HepG2 (cell line): ENCODE data around the gene PLEKHA8. TPM values are rescaled to one million over a fixed set of nuclear protein-coding genes. Genes with fewer than 3 reads are reported as not detected.

ENCODE experiments used
- ATAC-seq: fragments of 200-7000 bp; cut with Tn5 transposase; 3 replicates; pipeline ENCODE4 v1.9.1; 2020; ENCODE audit warnings: mild to moderate bottlenecking, moderate library complexity
- BruUV-seq: library from RNA; stranded (reverse); fragments of 400-500 nt; replicated peaks from 2 replicates; lab custom pipeline; 2021; lab: Mats Ljungman, UMichigan
- CTCF ChIA-PET: fragments of 300-600 bp; formaldehyde crosslinking; extraction: SDS; loops from one replicate; lab custom pipeline; 2021; ENCODE audit warnings: low total read pairs, inconsistent platforms, low intra/inter-chr PET ratio; lab: Yijun Ruan, JAX
- POLR2A ChIA-PET: fragments of 350-600 bp; sonication (Branson Sonifier 250); formaldehyde crosslinking; loops from one replicate; lab custom pipeline; 2020; ENCODE audit warnings: antibody characterized with exemption, inconsistent platforms; lab: Yijun Ruan, JAX
- DNase-seq: peaks from one replicate; pipeline ENCODE4 v3.0.0-alpha.2; 2015; ENCODE audit warnings: low spot score
- FAIRE-seq: peaks from 3 replicates; lab custom pipeline; 2011; peaks lifted over from hg19 to GRCh38; lab: Jason Lieb, UNC
- H2AFZ ChIP-seq: one replicate; pipeline ENCODE4 v1.6.1; 2011; ENCODE audit warnings: low read length, inconsistent platforms
- H3K27ac ChIP-seq: fragments of 300-600 bp; 3 replicates; pipeline ENCODE4 v1.8.0; 2011; ENCODE audit warnings: mixed run types, mild to moderate bottlenecking, mixed read lengths, low read length, inconsistent platforms; ENCODE audit not compliant: insufficient read depth; ENCODE audit errors: extremely low read length
- H3K27me3 ChIP-seq, 2 experiments: fragments of 200-600 bp in 1 of 2; 2 replicates in 1 of 2; 3 replicates in 1 of 2; pipeline versions ENCODE4 v1.6.0 to v1.8.0; 2011; ENCODE audit warnings: low read length in 2 of 2, mild to moderate bottlenecking in 2 of 2, moderate library complexity in 2 of 2, inconsistent platforms in 1 of 2; ENCODE audit not compliant: insufficient read depth in 2 of 2, control insufficient read depth in 1 of 2
- H3K36me3 ChIP-seq, 2 experiments: fragments of 200-600 bp in 1 of 2; replicated peaks in 1 of 2; 2 replicates in 1 of 2; 3 replicates in 1 of 2; pipeline versions ENCODE4 v1.5.1 to v1.8.0; 2011; ENCODE audit warnings: low read length in 2 of 2, inconsistent platforms in 1 of 2; ENCODE audit not compliant: insufficient read depth in 2 of 2, control insufficient read depth in 1 of 2
- H3K4me1 ChIP-seq: 2 replicates; pipeline ENCODE4 v1.5.1; 2012; ENCODE audit warnings: low read length, inconsistent platforms; ENCODE audit not compliant: insufficient read depth
- H3K4me2 ChIP-seq: 2 replicates; pipeline ENCODE4 v1.6.0; 2011; ENCODE audit warnings: low read depth, low read length, inconsistent platforms
- H3K4me3 ChIP-seq, 3 experiments: fragments of 200-600 bp in 1 of 3; sonication (generic), shearing (Covaris generic) in 1 of 3; replicated peaks in 1 of 3; 2 replicates each; pipeline ENCODE4 v1.5.1; 2011 to 2016; ENCODE audit warnings: low read length in 3 of 3, inconsistent platforms in 2 of 3, low read depth in 2 of 3, mild to moderate bottlenecking in 2 of 3, control low read depth in 1 of 3, mixed read lengths in 1 of 3; ENCODE audit not compliant: insufficient read depth in 1 of 3
- H3K79me2 ChIP-seq: one replicate; pipeline ENCODE4 v1.6.1; 2011; ENCODE audit warnings: low read length, inconsistent platforms; ENCODE audit not compliant: insufficient read depth
- H3K9ac ChIP-seq: 2 replicates; pipeline ENCODE4 v1.6.0; 2011; ENCODE audit warnings: mild to moderate bottlenecking, low read depth, low read length, inconsistent platforms; ENCODE audit not compliant: insufficient read depth
- H3K9me3 ChIP-seq: 2 replicates; pipeline ENCODE4 v1.5.1; 2012; ENCODE audit warnings: mild to moderate bottlenecking, low read length
- H4K20me1 ChIP-seq: 2 replicates; pipeline ENCODE4 v1.6.0; 2011; ENCODE audit warnings: inconsistent platforms, mild to moderate bottlenecking, low read length, moderate library complexity; ENCODE audit not compliant: insufficient read depth
- ATF6 ChIP-seq: sonication (generic); formaldehyde crosslinking; conservative IDR thresholded peaks from 2 replicates; pipeline ENCODE4 v1.4.0; 2020; ENCODE audit warnings: missing genetic modification reagents
- EED ChIP-seq: sonication (generic); formaldehyde crosslinking; IDR thresholded peaks from 2 replicates; pipeline ENCODE4 v1.5.0; 2020; ENCODE audit warnings: mild to moderate bottlenecking, missing genetic modification reagents
- IRF2 ChIP-seq: IDR thresholded peaks from 2 replicates; pipeline ENCODE4 v1.6.1; 2018; ENCODE audit warnings: missing genetic modification reagents, missing compliant biosample characterization
- JDP2 ChIP-seq: sonication (generic); formaldehyde crosslinking; IDR thresholded peaks from 2 replicates; pipeline ENCODE4 v1.8.1; 2022; ENCODE audit warnings: missing genetic modification reagents, borderline replicate concordance
- JUN ChIP-seq: sonication (generic); formaldehyde crosslinking; IDR thresholded peaks from 2 replicates; pipeline ENCODE4 v1.4.0; 2020; ENCODE audit warnings: mild to moderate bottlenecking, missing genetic modification reagents
- MED1 ChIP-seq: sonication (generic); formaldehyde crosslinking; IDR thresholded peaks from 2 replicates; pipeline ENCODE4 v1.4.0; 2020; ENCODE audit warnings: missing genetic modification reagents
- NFIB ChIP-seq: sonication (generic); formaldehyde crosslinking; IDR thresholded peaks from 2 replicates; pipeline ENCODE4 v1.9.0; 2021; ENCODE audit warnings: missing genetic modification reagents, mild to moderate bottlenecking, borderline replicate concordance
- TBX3 ChIP-seq: fragments of 450-650 bp; IDR thresholded peaks from 2 replicates; pipeline ENCODE4 v1.6.1; 2017; ENCODE audit warnings: antibody characterized with exemption, mild to moderate bottlenecking, inconsistent platforms, borderline replicate concordance
- ZMYM3 ChIP-seq: sonication (generic); formaldehyde crosslinking; IDR thresholded peaks from 2 replicates; pipeline ENCODE4 v1.5.1; 2020; ENCODE audit warnings: mild to moderate bottlenecking, missing genetic modification reagents
- ZNF101 ChIP-seq: sonication (generic); formaldehyde crosslinking; IDR thresholded peaks from 2 replicates; pipeline ENCODE4 v1.4.0; 2020; ENCODE audit warnings: mild to moderate bottlenecking, low read depth, missing genetic modification reagents, borderline replicate concordance
- ZNF549 ChIP-seq: sonication (generic); formaldehyde crosslinking; IDR thresholded peaks from 2 replicates; pipeline ENCODE4 v1.5.0; 2020; ENCODE audit warnings: missing genetic modification reagents
- ZNF574 ChIP-seq: sonication (generic); formaldehyde crosslinking; IDR thresholded peaks from 2 replicates; pipeline ENCODE4 v1.4.0; 2020; ENCODE audit warnings: missing genetic modification reagents
- ZNF614 ChIP-seq: IDR thresholded peaks from 2 replicates; pipeline ENCODE4 v1.6.1; 2018; ENCODE audit warnings: missing biosample characterization, missing genetic modification reagents, inconsistent platforms, borderline replicate concordance
- ZNF615 ChIP-seq: sonication (generic); formaldehyde crosslinking; IDR thresholded peaks from 2 replicates; pipeline ENCODE4 v1.5.0; 2020; ENCODE audit warnings: mild to moderate bottlenecking, missing genetic modification reagents, borderline replicate concordance
- ZNF777 ChIP-seq: sonication (generic); formaldehyde crosslinking; IDR thresholded peaks from 2 replicates; pipeline ENCODE4 v1.4.0; 2020; ENCODE audit warnings: missing genetic modification reagents
- ZNF878 ChIP-seq: sonication (generic); formaldehyde crosslinking; IDR thresholded peaks from 2 replicates; pipeline ENCODE4 v1.8.1; 2023; ENCODE audit warnings: mild to moderate bottlenecking, missing genetic modification reagents, moderate library complexity
- ZUFSP ChIP-seq: sonication (generic); formaldehyde crosslinking; IDR thresholded peaks from 2 replicates; pipeline ENCODE4 v1.9.0; 2021; ENCODE audit warnings: missing genetic modification reagents, mild to moderate bottlenecking, borderline replicate concordance
- WGBS: methylation state at CpG from one replicate; pipeline ENCODE4 v1.1.6; 2017; ENCODE audit warnings: low lambda C conversion rate; 5-methylcytosine and 5-hydroxymethylcytosine counted together
- in situ Hi-C: cut with HindIII; loops from 2 replicates; pipeline ENCODE4 v1.10.0; 2017; ENCODE audit warnings: low pct_unique_long_range_greater_than_20kb; ENCODE audit not compliant: extremely low pct_ligation_motif_present
- intact Hi-C: fragments of 100-400 bp; cut with micrococcal nuclease; formaldehyde crosslinking; loops from one replicate; pipeline ENCODE4 v1.10.0; 2022; ENCODE audit not compliant: unreplicated experiment
- polyA plus RNA-seq, 8 experiments: library from polyadenylated mRNA; depleted of rRNA in 3 of 8; stranded (reverse) in 7 of 8; unstranded in 1 of 8; fragments of >200 nt; fragmentation: Illumina TruSeq in 4 of 8; extraction: Trizol in 4 of 8; gene quantifications; 2 replicates each; pipeline versions ENCODE4 v1.2.1 to v1.2.3, GENCODE V29; 2011 to 2016; ENCODE audit warnings: low read depth in 4 of 8, missing spikeins in 1 of 8, mixed read lengths in 1 of 8; ENCODE audit not compliant: insufficient read depth in 1 of 8
- total RNA-seq, 5 experiments: library from RNA; depleted of rRNA; stranded (reverse); fragments of >200 nt; fragmentation: Illumina TruSeq; extraction: Trizol; gene quantifications; 2 replicates each; pipeline ENCODE4 v1.2.3, GENCODE V29; 2016; ENCODE audit warnings: low read depth in 1 of 5

PLEKHA8 gene
- total and polyA plus RNA-seq, 2 of the 13 experiments (the other 11 are each of a cell fraction or from before 2014, with no cell fraction given): 12.5 to 26.4 TPM

- TF ChIP-seq ZNF101 (CRISPR knock-in tag): no peak
- TF ChIP-seq JUN (CRISPR knock-in tag): no peak
- TF ChIP-seq ZNF614 (CRISPR knock-in tag): no peak
- no peak for TF ChIP-seq ZMYM3 (CRISPR knock-in tag)
Observed at GRCh38 chr7:30176463-30177109, 148.4 kb downstream of the PLEKHA8 start (continued).

GRCh38 chr7:30177186-30177585 lies 149.0 kb downstream of the PLEKHA8 start:
- DNase-seq (no peak), FAIRE-seq (no peak), ATAC-seq (no peak)
- no peaks in the 10 kb centered on the region for H4K20me1 ChIP-seq
- no peak overlapping the region for H3K9ac ChIP-seq
- no peaks in the 10 kb centered on the region; a peak in 1 of 5 replicates for H3K27me3 ChIP-seq
- intact Hi-C loops (no loop called here), in situ Hi-C loops (no loop called here)
- 53% methylated on average over 5 of the region's 5 CpGs for WGBS
- TF ChIP-seq ZNF777 (no peak), ZUFSP (no peak), EED (CRISPR knock-in tag) (no peak), TBX3 (no peak), ZNF574 (CRISPR knock-in tag) (no peak), ZNF615 (CRISPR knock-in tag) (no peak), NFIB (CRISPR knock-in tag) (no peak), ATF6 (no peak), JDP2 (no peak), MED1 (no peak), ZNF878 (CRISPR knock-in tag) (no peak), ZNF549 (no peak), IRF2 (no peak)
- POLR2A ChIA-PET: no interaction called here
- H3K4me2 ChIP-seq: no peak overlapping the region
- BruUV-seq: no TSS peak
- no peaks in the 10 kb centered on the region for H3K79me2 ChIP-seq
- CTCF ChIA-PET: no interaction called here
- peaks cover 25% of the 10 kb centered on the region for H3K4me1 ChIP-seq
- H3K36me3 ChIP-seq: no peaks in the 10 kb centered on the region
- H3K27ac ChIP-seq: no peak overlapping the region
- no peak overlapping the region for H2AFZ ChIP-seq
- H3K9me3 ChIP-seq: no peaks in the 10 kb centered on the region
- H3K4me3 ChIP-seq: no peak overlapping the region
